ENCODE data around the gene CLIP2.
A peak's percentile ranks its signal among the peaks of the same experiment; 100 is the strongest.

CLIP2 gene

GRCh38 chr7:74404741-74405140, 115.5 kb downstream of the CLIP2 start (continued):
- no peak for TF ChIP-seq KLF17 (tag by site-specific recombination; IDR thresholded peaks at IDR 0.05)
- no peak for TF ChIP-seq ZNF449 (tag by site-specific recombination; IDR thresholded peaks at IDR 0.05)

- no peak for TF ChIP-seq ZNF792 (tag by site-specific recombination; IDR thresholded peaks at IDR 0.05)
- TF ChIP-seq ZNF843 (tag by site-specific recombination; IDR thresholded peaks at IDR 0.05) = no peak
- no peak for TF ChIP-seq ZNF76 (tag by site-specific recombination; IDR thresholded peaks at IDR 0.05; ENCODE audit: borderline replicate concordance, low read depth)
- TF ChIP-seq SETDB1 (IDR thresholded peaks at IDR 0.05; ENCODE audit: insufficient read length, low read length) = no peak
- no peak for TF ChIP-seq ATF2 (tag by site-specific recombination; IDR thresholded peaks at IDR 0.05; ENCODE audit: low read depth)
- TF ChIP-seq FEZF1 (tag by site-specific recombination; IDR thresholded peaks at IDR 0.05) = no peak
- no peak for TF ChIP-seq ZNF768 (tag by site-specific recombination; IDR thresholded peaks at IDR 0.05)
- TF ChIP-seq BCL11A (tag by site-specific recombination; IDR thresholded peaks at IDR 0.05; ENCODE audit: low read depth) = no peak
- TF ChIP-seq SCRT2 (tag by site-specific recombination; IDR thresholded peaks at IDR 0.05) = peak; percentile 85
- TF ChIP-seq SCRT1 (tag by site-specific recombination; IDR thresholded peaks at IDR 0.05; ENCODE audit: borderline replicate concordance) = peak; percentile 58; the same call in 1 of the 2 replicates
- no peak for TF ChIP-seq MYNN (tag by site-specific recombination; IDR thresholded peaks at IDR 0.05; ENCODE audit: borderline replicate concordance)
- no peak for TF ChIP-seq ZNF121 (tag by site-specific recombination; IDR thresholded peaks at IDR 0.05)
- TF ChIP-seq, protein P1, sequence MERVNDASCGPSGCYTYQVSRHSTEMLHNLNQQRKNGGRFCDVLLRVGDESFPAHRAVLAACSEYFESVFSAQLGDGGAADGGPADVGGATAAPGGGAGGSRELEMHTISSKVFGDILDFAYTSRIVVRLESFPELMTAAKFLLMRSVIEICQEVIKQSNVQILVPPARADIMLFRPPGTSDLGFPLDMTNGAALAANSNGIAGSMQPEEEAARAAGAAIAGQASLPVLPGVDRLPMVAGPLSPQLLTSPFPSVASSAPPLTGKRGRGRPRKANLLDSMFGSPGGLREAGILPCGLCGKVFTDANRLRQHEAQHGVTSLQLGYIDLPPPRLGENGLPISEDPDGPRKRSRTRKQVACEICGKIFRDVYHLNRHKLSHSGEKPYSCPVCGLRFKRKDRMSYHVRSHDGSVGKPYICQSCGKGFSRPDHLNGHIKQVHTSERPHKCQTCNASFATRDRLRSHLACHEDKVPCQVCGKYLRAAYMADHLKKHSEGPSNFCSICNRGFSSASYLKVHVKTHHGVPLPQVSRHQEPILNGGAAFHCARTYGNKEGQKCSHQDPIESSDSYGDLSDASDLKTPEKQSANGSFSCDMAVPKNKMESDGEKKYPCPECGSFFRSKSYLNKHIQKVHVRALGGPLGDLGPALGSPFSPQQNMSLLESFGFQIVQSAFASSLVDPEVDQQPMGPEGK (tag by site-specific recombination; IDR thresholded peaks at IDR 0.05) = peak; percentile 47
- TF ChIP-seq ZBTB17 (tag by site-specific recombination; IDR thresholded peaks at IDR 0.05) = no peak
- peak; percentile 22 for TF ChIP-seq ZNF654 (tag by site-specific recombination; IDR thresholded peaks at IDR 0.05; ENCODE audit: low read depth)
- TF ChIP-seq KLF10 (tag by site-specific recombination; IDR thresholded peaks at IDR 0.05) = no peak
- H3K4me3 ChIP-seq (ENCODE audit: low read depth, low read length) = no peak overlapping the region
- H3K9me3 ChIP-seq (ENCODE audit: control insufficient read depth, insufficient read depth, low read depth, low read length) = no peaks in the 10 kb centered on the region
- ChIA-PET CTCF (interaction anchor here (0.5 to 8.2 kb wide), 13 partner anchors 22 to 664 kb away, joined by 3 to 126 read pairs (median 3); partner anchors contain the start of gene LAT2), POLR2A (no interaction called here)
- no peaks in the 10 kb centered on the region for H3K4me1 ChIP-seq (ENCODE audit: control insufficient read depth, insufficient read depth, low read length)
- H3K36me3 ChIP-seq (ENCODE audit: control insufficient read depth in 2 of 2, insufficient read depth in 1 of 2, low read length in 2 of 2) = peaks cover 0 to 4% of the 10 kb centered on the region in 2 experiments; a peak in 1 of 3 replicates
- H3K27ac ChIP-seq (ENCODE audit: extremely low read depth, low read depth, low read length) = no peak overlapping the region
Observed at GRCh38 chr7:74405191-74405898, 116.1 kb downstream of the CLIP2 start.

Measured in HEK293 (cell line).